Mesothelial cell of epicardium (in vitro differentiated cells): Measurements from ENCODE around the gene TAS2R50. TPM values are rescaled to one million over a fixed set of nuclear protein-coding genes. Genes with fewer than 3 reads are reported as not detected.

Experiments
- DNase-seq, 2 experiments: peaks; one replicate each; pipeline ENCODE4 v3.0.0; 2021; ENCODE audit warnings: low spot score in 2 of 2; ENCODE audit not compliant: unreplicated experiment in 2 of 2
- H3K27ac Mint-ChIP-seq: 2 replicates; pipeline ENCODE4 v1.8.0; 2021; ENCODE audit warnings: mixed read lengths
- H3K27me3 Mint-ChIP-seq: 2 replicates; pipeline ENCODE4 v1.8.0; 2021; ENCODE audit warnings: low read depth, mixed read lengths
- H3K36me3 Mint-ChIP-seq: 2 replicates; pipeline ENCODE4 v1.8.0; 2021; ENCODE audit warnings: mixed read lengths
- H3K4me1 Mint-ChIP-seq: 2 replicates; pipeline ENCODE4 v1.8.0; 2021; ENCODE audit warnings: mixed read lengths
- H3K4me3 Mint-ChIP-seq: 2 replicates; pipeline ENCODE4 v1.8.0; 2021; ENCODE audit warnings: mild to moderate bottlenecking, moderate library complexity, mixed read lengths
- H3K9me3 Mint-ChIP-seq: 2 replicates; pipeline ENCODE4 v1.8.0; 2021; ENCODE audit warnings: mixed read lengths
- total RNA-seq: library from RNA; stranded (reverse); gene quantifications from 3 replicates; pipeline ENCODE4 v1.2.1, GENCODE V29; 2021
- TF ChIP-seq, protein P1 (sequence below): fragments of 200-600 bp; sonication (generic); IDR thresholded peaks from one replicate; pipeline ENCODE4 v1.5.0; 2021; ENCODE audit warnings: antibody characterized with exemption; ENCODE audit not compliant: unreplicated experiment

The TAS2R50 gene
- total RNA-seq, 1 donor from 2014 or later, result 3.4 TPM

DNA sequence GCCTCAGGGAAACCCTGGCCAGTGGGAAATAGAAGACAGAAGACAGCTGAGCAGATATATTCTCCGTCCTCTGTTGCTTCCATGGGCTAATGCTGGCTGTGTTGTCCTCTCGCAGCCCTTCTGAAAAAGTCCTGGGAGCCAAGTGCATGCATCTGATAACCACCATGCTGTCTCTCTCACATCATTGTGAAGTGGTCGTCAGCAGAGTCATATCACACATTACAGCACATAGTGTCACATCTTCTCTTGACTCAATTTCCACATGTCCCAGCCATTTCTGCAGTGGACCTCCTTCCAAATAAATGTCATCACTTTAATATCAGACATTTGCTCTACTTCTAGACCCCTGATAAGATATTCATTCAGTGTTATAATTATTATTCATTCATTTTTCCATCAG, 7.6 kb upstream of the TAS2R50 start:
- H3K36me3 Mint-ChIP-seq, result peaks cover 30% of the 10 kb centered on the region
- no peaks in the 10 kb centered on the region for H3K4me1 Mint-ChIP-seq
- no peak overlapping the region for H3K4me3 Mint-ChIP-seq
- TF ChIP-seq, protein P1, sequence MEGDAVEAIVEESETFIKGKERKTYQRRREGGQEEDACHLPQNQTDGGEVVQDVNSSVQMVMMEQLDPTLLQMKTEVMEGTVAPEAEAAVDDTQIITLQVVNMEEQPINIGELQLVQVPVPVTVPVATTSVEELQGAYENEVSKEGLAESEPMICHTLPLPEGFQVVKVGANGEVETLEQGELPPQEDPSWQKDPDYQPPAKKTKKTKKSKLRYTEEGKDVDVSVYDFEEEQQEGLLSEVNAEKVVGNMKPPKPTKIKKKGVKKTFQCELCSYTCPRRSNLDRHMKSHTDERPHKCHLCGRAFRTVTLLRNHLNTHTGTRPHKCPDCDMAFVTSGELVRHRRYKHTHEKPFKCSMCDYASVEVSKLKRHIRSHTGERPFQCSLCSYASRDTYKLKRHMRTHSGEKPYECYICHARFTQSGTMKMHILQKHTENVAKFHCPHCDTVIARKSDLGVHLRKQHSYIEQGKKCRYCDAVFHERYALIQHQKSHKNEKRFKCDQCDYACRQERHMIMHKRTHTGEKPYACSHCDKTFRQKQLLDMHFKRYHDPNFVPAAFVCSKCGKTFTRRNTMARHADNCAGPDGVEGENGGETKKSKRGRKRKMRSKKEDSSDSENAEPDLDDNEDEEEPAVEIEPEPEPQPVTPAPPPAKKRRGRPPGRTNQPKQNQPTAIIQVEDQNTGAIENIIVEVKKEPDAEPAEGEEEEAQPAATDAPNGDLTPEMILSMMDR, result no peak
- DNase-seq, result no peak
- H3K27ac Mint-ChIP-seq, result no peak overlapping the region
- no peaks in the 10 kb centered on the region for H3K27me3 Mint-ChIP-seq
- peaks cover 25% of the 10 kb centered on the region for H3K9me3 Mint-ChIP-seq

DNA sequence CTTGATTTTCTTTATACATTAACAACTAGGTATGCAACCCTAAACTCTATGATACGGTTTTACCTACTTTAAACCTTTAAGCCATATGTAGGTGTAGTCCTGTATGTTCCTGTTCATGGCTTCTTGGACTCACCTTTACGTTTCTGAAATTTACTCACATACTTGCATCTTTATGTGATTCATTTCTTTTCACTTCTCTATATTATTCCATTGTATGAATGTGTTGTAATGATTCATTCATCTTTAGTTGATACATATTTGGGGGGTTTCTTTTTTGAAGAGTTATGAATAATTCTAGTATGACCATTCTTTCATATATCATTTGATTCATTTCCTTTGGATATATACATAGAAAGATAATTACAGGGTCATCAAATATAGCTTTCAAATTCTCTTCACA, 2.4 kb upstream of the TAS2R50 start:
- H3K27me3 Mint-ChIP-seq, result no peaks in the 10 kb centered on the region
- DNase-seq, result no peak
- H3K4me3 Mint-ChIP-seq, result no peak overlapping the region
- H3K27ac Mint-ChIP-seq, result no peak overlapping the region
- H3K36me3 Mint-ChIP-seq, result peaks cover 22% of the 10 kb centered on the region
- TF ChIP-seq, protein P1, result no peak
- H3K4me1 Mint-ChIP-seq, result no peaks in the 10 kb centered on the region
- H3K9me3 Mint-ChIP-seq, result peaks cover 22% of the 10 kb centered on the region

DNA sequence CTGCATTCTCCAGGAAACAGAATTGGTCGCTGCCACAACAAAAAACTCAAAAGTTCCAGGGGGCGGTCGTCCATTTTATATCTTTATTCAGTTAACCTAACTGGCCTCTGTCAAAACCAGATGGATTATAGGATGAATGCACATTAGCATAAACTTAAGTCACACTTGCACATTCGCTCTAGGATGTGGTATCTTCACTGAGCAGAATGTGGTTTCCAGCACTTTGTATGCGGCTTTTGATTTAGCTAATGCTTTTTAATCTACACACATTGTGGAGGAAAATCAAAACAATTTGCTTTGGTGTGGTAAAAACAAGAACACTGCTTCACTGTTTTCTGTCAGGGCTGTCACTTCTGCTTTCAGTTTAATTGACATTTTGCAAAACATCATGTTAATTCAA, 4.5 kb downstream of the TAS2R50 start:
- no peaks in the 10 kb centered on the region for H3K27me3 Mint-ChIP-seq
- peaks cover 6% of the 10 kb centered on the region for H3K9me3 Mint-ChIP-seq
- DNase-seq, result no peak
- H3K36me3 Mint-ChIP-seq, result peaks cover 2% of the 10 kb centered on the region
- TF ChIP-seq, protein P1, result no peak
- H3K4me1 Mint-ChIP-seq, result no peaks in the 10 kb centered on the region
- H3K4me3 Mint-ChIP-seq, result no peak overlapping the region
- H3K27ac Mint-ChIP-seq, result no peak overlapping the region

DNA sequence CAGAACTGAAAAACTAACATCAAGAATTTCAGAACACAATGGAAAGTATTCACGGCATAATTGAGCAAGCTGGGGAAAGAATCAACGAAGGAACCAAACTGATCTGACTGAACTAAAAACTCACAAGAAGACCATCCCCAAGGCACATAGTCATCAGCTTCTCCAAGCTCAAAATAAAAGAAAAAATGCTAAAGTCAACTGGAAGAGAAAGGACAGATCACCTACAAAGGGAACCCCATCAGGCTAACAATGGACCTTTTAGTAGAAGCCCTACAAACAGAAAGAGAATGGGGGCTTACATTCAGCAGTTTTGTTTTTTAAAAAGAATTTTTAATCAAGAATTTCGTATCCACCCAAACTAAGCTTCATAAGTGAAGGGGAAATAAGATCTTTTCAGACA, 11.7 kb downstream of the TAS2R50 start:
- DNase-seq, result no peak
- H3K27me3 Mint-ChIP-seq, result no peaks in the 10 kb centered on the region
- TF ChIP-seq, protein P1, result no peak
- no peak overlapping the region for H3K4me3 Mint-ChIP-seq
- H3K4me1 Mint-ChIP-seq, result no peaks in the 10 kb centered on the region
- peaks cover 22% of the 10 kb centered on the region for H3K9me3 Mint-ChIP-seq
- no peaks in the 10 kb centered on the region for H3K36me3 Mint-ChIP-seq
- H3K27ac Mint-ChIP-seq, result no peak overlapping the region

DNA sequence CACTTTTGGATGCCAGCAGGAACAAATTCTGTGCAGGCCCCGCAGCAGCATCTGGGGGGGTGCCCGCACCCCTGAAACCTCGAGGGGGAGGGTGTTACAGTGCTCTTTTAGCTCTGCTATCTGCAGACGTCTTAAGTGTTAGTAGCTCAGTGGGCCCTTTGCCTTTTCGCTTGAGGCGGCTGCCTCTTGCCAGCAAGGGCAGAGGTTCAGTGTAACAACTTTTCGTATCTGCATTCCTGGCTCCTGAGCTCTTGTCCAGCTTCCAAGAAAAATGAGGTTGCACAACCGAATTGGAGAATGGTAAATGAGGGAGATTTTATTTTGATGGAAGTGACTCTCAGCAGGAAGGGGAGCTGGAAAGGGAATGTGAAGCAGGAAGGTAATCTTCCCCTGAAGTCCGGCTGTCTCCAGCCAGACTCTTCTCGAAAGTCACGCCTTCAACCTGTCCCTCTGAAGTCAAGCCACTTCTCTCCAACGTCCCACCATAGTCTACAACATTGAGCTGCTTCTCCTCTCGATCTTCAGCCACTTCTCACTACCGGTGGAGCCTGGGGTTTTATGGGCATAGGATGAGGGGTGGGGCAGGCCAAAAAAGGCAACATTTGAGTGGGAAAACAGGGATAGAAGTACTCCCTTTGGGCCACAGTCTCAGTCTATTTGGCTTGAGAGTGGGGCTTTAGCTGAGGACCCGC, 17.8 kb downstream of the TAS2R50 start:
- TF ChIP-seq, protein P1, result no peak
- Mint-ChIP-seq H3K27me3 (no peaks in the 10 kb centered on the region), H3K27ac (no peak overlapping the region), H3K4me1 (no peaks in the 10 kb centered on the region), H3K4me3 (no peak overlapping the region), H3K9me3 (peaks cover 4% of the 10 kb centered on the region), H3K36me3 (peaks cover 3% of the 10 kb centered on the region)
- DNase-seq, result no peak
